ENCODE measurements around the gene GPER1.
"Not testable (repeated sequence)": the region's sequence is repeated elsewhere in the genome, so short reads cannot be mapped to it uniquely, and the experiment has no call there.

The GPER1 gene

GRCh38 chr7:1103789-1104515 lies 16.0 kb downstream of the GPER1 start:
- no peak for DNase-seq (ENCODE audit: low spot score)

GRCh38 chr7:1104516-1105179 lies 16.7 kb downstream of the GPER1 start:
- DNase-seq (ENCODE audit: low spot score) = no peak

- DNase-seq (ENCODE audit: low spot score) = no peak
Observed at GRCh38 chr7:1105189-1105588, 17.3 kb downstream of the GPER1 start.

GRCh38 chr7:1106063-1106792 lies 18.3 kb downstream of the GPER1 start:
- DNase-seq (ENCODE audit: low spot score) = no peak

- DNase-seq (ENCODE audit: low spot score) = no peak
Observed at GRCh38 chr7:1106793-1107421, 19.0 kb downstream of the GPER1 start.

GRCh38 chr7:1108264-1108920 lies 20.5 kb downstream of the GPER1 start:
- DNase-seq (ENCODE audit: low spot score) = no peak

- no peak for DNase-seq (ENCODE audit: low spot score)
Observed at GRCh38 chr7:1109581-1110310, 21.8 kb downstream of the GPER1 start.

- DNase-seq (ENCODE audit: low spot score) = no peak
Observed at GRCh38 chr7:1110358-1110757, 22.4 kb downstream of the GPER1 start.

GRCh38 chr7:1111156-1111555 lies 23.2 kb downstream of the GPER1 start:
- no peak for DNase-seq (ENCODE audit: low spot score)

GRCh38 chr7:1112109-1112508 lies 24.2 kb downstream of the GPER1 start:
- no peak for DNase-seq (ENCODE audit: low spot score)

GRCh38 chr7:1112625-1113547 lies 25.0 kb downstream of the GPER1 start:
- DNase-seq (ENCODE audit: low spot score) = no peak

GRCh38 chr7:1113548-1113885 lies 25.6 kb downstream of the GPER1 start:
- DNase-seq (ENCODE audit: low spot score) = no peak

- no peak for DNase-seq (ENCODE audit: low spot score)
Observed at GRCh38 chr7:1114088-1114487, 26.2 kb downstream of the GPER1 start.

GRCh38 chr7:1114505-1114904 lies 26.6 kb downstream of the GPER1 start:
- DNase-seq (ENCODE audit: low spot score) = no peak

- not testable (repeated sequence) for DNase-seq (ENCODE audit: low spot score)
Observed at GRCh38 chr7:1115171-1116045, 27.5 kb downstream of the GPER1 start.

- DNase-seq (ENCODE audit: low spot score) = not testable (repeated sequence)
Observed at GRCh38 chr7:1116383-1117008, 28.6 kb downstream of the GPER1 start.

- DNase-seq (ENCODE audit: low spot score) = no peak
Observed at GRCh38 chr7:1117321-1117928, 29.5 kb downstream of the GPER1 start.

GRCh38 chr7:1119201-1119600 lies 31.3 kb downstream of the GPER1 start:
- no peak for DNase-seq (ENCODE audit: low spot score)

Data from CD4-positive, alpha-beta T cell treated with Interleukin-6 at 100 ng/mL for 8 hours (primary cell).